T-cell (primary cell): ENCODE measurements around the gene PRELP. TPM values are rescaled to one million over a fixed set of nuclear protein-coding genes. Genes with fewer than 3 reads are reported as not detected.

Experiments used
- ATAC-seq, 4 experiments: fragments of 200-7000 bp in 3 of 4; fragments of 150-1000 bp in 1 of 4; cut with Tn5 transposase; replicated peaks in 1 of 4; 1 replicate in 3 of 4; 2 replicates in 1 of 4; pipeline ENCODE4 v1.10.0; 2021; ENCODE audit warnings: moderate library complexity in 3 of 4, mild to moderate bottlenecking in 2 of 4, moderate number of reproducible peaks in 1 of 4
- CTCF ChIA-PET, 2 donors: fragments of 300-600 bp; sonication (Branson Sonifier 250); formaldehyde crosslinking; loops; one replicate each; lab custom pipeline; 2022; ENCODE audit warnings: antibody characterized with exemption in 2 of 2; lab: Charles Lee
- POLR2A ChIA-PET, 2 donors: fragments of 300-600 bp; sonication (Branson Sonifier 250); formaldehyde crosslinking; loops; one replicate each; lab custom pipeline; 2022; ENCODE audit warnings: antibody characterized with exemption in 2 of 2; lab: Charles Lee
- DNase-seq, 35 experiments: peaks; one replicate each; pipeline versions ENCODE4 v3.0.0 to v3.0.0-alpha.2; 2013 to 2023
- H3K27ac ChIP-seq: one replicate; pipeline ENCODE4 v1.5.1; 2013; ENCODE audit warnings: low read length
- H3K27me3 ChIP-seq, 2 experiments: replicated peaks in 1 of 2; 1 replicate in 1 of 2; 2 replicates in 1 of 2; pipeline versions ENCODE4 v1.6.1 to v1.7.0; 2013; ENCODE audit warnings: low read length in 1 of 2, mixed read lengths in 1 of 2; ENCODE audit not compliant: control insufficient read depth in 2 of 2, insufficient read depth in 2 of 2; ENCODE audit errors: extremely low read depth in 1 of 2
- H3K36me3 ChIP-seq, 2 donors: 1 replicate in 1 of 2; 2 replicates in 1 of 2; pipeline versions ENCODE4 v1.6.1 to v1.7.0; 2013; ENCODE audit warnings: low read length in 1 of 2; ENCODE audit not compliant: control insufficient read depth in 2 of 2, insufficient read depth in 1 of 2; ENCODE audit errors: extremely low read depth in 1 of 2
- H3K4me1 ChIP-seq, 2 experiments: 1 replicate in 1 of 2; 2 replicates in 1 of 2; pipeline versions ENCODE4 v1.6.1 to v1.7.0; 2013; ENCODE audit warnings: low read length in 2 of 2, mixed read lengths in 1 of 2; ENCODE audit not compliant: insufficient read depth in 2 of 2, control insufficient read depth in 1 of 2; ENCODE audit errors: extremely low read depth in 1 of 2
- H3K4me3 ChIP-seq, 2 donors: 1 replicate in 1 of 2; 2 replicates in 1 of 2; pipeline versions ENCODE4 v1.5.1 to v1.7.0; 2013; ENCODE audit warnings: mild to moderate bottlenecking in 2 of 2, low read length in 1 of 2, moderate library complexity in 1 of 2; ENCODE audit not compliant: control insufficient read depth in 1 of 2; ENCODE audit errors: extremely low read depth in 1 of 2
- H3K9me3 ChIP-seq: 2 replicates; pipeline ENCODE4 v1.7.0; 2013
- H3K27ac Mint-ChIP-seq, 2 donors: one replicate each; pipeline ENCODE4 v1.8.0; 2020 to 2021; ENCODE audit warnings: mild to moderate bottlenecking in 2 of 2, mixed read lengths in 2 of 2
- H3K27me3 Mint-ChIP-seq, 2 donors: one replicate each; pipeline ENCODE4 v1.8.0; 2021 to 2022; ENCODE audit warnings: mixed read lengths in 2 of 2
- H3K36me3 Mint-ChIP-seq: one replicate; pipeline ENCODE4 v1.8.0; 2021; ENCODE audit warnings: mixed read lengths
- H3K4me1 Mint-ChIP-seq, 3 donors: one replicate each; pipeline ENCODE4 v1.8.0; 2020 to 2022; ENCODE audit warnings: mixed read lengths in 3 of 3, mild to moderate bottlenecking in 1 of 3
- H3K4me3 Mint-ChIP-seq, 3 donors: one replicate each; pipeline ENCODE4 v1.8.0; 2020 to 2022; ENCODE audit warnings: mild to moderate bottlenecking in 3 of 3, mixed read lengths in 3 of 3, moderate library complexity in 3 of 3
- H3K9me3 Mint-ChIP-seq, 3 donors: one replicate each; pipeline ENCODE4 v1.8.0; 2020 to 2022; ENCODE audit warnings: mixed read lengths in 3 of 3
- WGBS: methylation state at CpG from one replicate; pipeline ENCODE4 v1.1.5; 2013; ENCODE audit warnings: missing lambda C conversion rate; ENCODE audit not compliant: insufficient coverage; 5-methylcytosine and 5-hydroxymethylcytosine counted together
- total RNA-seq, 35 experiments: library from RNA in 6 of 35; stranded (reverse) in 6 of 35; fragments of 120-200 nt in 1 of 35; gene quantifications; one replicate each; pipeline versions ENCODE4 v1.2.1 to v1.2.4 and lab custom pipeline; 2013 to 2026

The PRELP gene
- total RNA-seq, 5 donors from 2014 or later (not counting 1 experiment from before 2014, with no cell fraction given): 0.13 to 0.18 (median 0.13) TPM; not detected in 2

DNA sequence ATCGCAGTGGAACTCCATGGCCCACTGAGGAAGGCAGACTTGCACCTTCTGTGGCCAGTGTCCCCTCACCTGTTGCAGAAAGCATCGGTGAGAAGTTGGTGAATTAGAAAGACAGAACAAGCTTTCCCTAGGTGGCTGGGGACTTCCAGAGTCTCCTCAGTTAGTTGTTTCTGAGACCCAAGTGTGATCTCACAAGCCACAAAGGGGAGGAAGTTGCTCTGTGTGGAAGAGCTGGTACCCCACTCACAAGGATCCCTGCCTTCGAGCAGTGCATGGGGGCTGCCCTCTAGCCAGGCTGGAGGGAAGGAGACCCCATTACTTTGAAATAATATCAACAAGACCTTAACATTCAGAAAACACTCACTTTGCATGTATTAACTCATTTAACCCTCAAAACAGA lies 2.1 kb downstream of the PRELP start:
- H3K9me3 Mint-ChIP-seq: no peaks in the 10 kb centered on the region
- no peak overlapping the region for H3K4me3 ChIP-seq
- H3K27ac ChIP-seq: no peak overlapping the region
- H3K4me1 ChIP-seq: peaks cover 0 to 6% of the 10 kb centered on the region in 2 experiments
- ChIA-PET CTCF (no interaction called here), POLR2A (no interaction called here)
- no peak overlapping the region for H3K27ac Mint-ChIP-seq
- H3K27me3 ChIP-seq: peaks cover 0 to 25% of the 10 kb centered on the region in 2 experiments
- ATAC-seq (peak in 1 of 4 experiments; percentile 32), DNase-seq (no peak)
- WGBS: 50% methylated on average over 2 of the region's 3 CpGs
- H3K36me3 Mint-ChIP-seq: no peaks in the 10 kb centered on the region
- no peaks in the 10 kb centered on the region for H3K9me3 ChIP-seq
- H3K27me3 Mint-ChIP-seq: peaks cover 14 to 18% of the 10 kb centered on the region in 2 donors
- no peaks in the 10 kb centered on the region for H3K36me3 ChIP-seq
- H3K4me1 Mint-ChIP-seq: peaks cover 5 to 11% (median 7%) of the 10 kb centered on the region in 3 donors
- no peak overlapping the region for H3K4me3 Mint-ChIP-seq

DNA sequence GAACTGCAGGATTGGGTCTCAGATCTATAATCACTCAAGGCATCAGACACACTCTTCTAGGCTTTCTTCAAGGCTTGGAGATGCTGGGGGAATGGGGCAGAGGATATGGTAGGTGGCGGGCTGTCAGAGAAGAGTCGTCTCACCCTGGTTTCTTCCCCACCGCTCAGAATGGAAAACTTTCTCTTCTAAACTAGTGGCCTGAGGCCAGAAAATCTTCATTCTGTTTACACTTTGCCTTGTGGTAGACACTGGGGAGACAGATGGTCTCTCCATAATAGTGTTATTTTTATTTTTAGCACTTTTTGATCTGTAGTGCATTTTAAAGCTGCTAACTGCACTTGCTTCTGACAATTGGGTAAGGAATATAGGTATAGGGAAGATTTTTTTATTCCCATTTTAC lies 2.6 kb downstream of the PRELP start:
- CTCF ChIA-PET: no interaction called here
- Mint-ChIP-seq H3K27me3 (peaks cover 12 to 18% of the 10 kb centered on the region in 2 donors), H3K9me3 (no peaks in the 10 kb centered on the region), H3K36me3 (no peaks in the 10 kb centered on the region), H3K4me3 (no peak overlapping the region), H3K4me1 (peaks cover 5 to 11% (median 7%) of the 10 kb centered on the region in 3 donors), H3K27ac (no peak overlapping the region)
- H3K27me3 ChIP-seq: peaks cover 0 to 25% of the 10 kb centered on the region in 2 experiments
- H3K9me3 ChIP-seq: no peaks in the 10 kb centered on the region
- H3K36me3 ChIP-seq: no peaks in the 10 kb centered on the region
- ATAC-seq (no peak), DNase-seq (no peak)
- no peak overlapping the region for H3K4me3 ChIP-seq
- POLR2A ChIA-PET: no interaction called here
- peaks cover 0 to 6% of the 10 kb centered on the region in 2 experiments for H3K4me1 ChIP-seq
- WGBS: no CpG with 5 or more reads among the region's 3 CpGs
- H3K27ac ChIP-seq: no peak overlapping the region

DNA sequence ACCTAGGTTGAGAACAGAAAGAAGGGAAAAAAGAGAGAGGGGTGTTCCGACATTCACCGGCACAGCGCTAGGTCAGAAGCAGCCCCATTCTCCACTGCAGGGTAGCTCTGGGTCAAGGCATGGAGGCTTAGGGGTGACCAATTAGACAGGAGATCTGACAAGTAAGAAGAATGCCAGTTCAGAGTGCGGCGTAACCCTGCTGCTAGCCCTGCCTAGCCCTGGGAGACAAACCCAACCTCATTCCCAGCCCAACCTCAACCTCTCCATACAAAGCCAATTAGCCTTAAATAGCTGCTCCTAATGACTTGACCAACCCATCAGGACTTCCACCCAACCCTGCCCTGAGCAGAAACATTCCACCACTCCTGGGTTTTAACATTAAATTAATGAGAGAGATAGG lies 3.4 kb downstream of the PRELP start:
- peaks cover 0 to 21% of the 10 kb centered on the region in 2 experiments for H3K27me3 ChIP-seq
- WGBS: 89% methylated on average over 5 of the region's 5 CpGs
- no peak for ATAC-seq
- H3K36me3 ChIP-seq: no peaks in the 10 kb centered on the region
- Mint-ChIP-seq H3K36me3 (no peaks in the 10 kb centered on the region), H3K4me3 (no peak overlapping the region), H3K4me1 (peaks cover 5 to 11% (median 7%) of the 10 kb centered on the region in 3 donors), H3K27me3 (peaks cover 7 to 13% of the 10 kb centered on the region in 2 donors), H3K9me3 (no peaks in the 10 kb centered on the region), H3K27ac (no peak overlapping the region)
- ChIA-PET CTCF (interaction anchor here (0.6 to 0.7 kb wide), 2 partner anchors 134 to 1944 kb away, joined by 3 to 9 read pairs; no protein-coding TSS in a partner anchor), POLR2A (no interaction called here)
- no peak for DNase-seq
- H3K9me3 ChIP-seq: no peaks in the 10 kb centered on the region
- no peak overlapping the region for H3K27ac ChIP-seq
- no peak overlapping the region for H3K4me3 ChIP-seq
- H3K4me1 ChIP-seq: peaks cover 0 to 6% of the 10 kb centered on the region in 2 experiments

DNA sequence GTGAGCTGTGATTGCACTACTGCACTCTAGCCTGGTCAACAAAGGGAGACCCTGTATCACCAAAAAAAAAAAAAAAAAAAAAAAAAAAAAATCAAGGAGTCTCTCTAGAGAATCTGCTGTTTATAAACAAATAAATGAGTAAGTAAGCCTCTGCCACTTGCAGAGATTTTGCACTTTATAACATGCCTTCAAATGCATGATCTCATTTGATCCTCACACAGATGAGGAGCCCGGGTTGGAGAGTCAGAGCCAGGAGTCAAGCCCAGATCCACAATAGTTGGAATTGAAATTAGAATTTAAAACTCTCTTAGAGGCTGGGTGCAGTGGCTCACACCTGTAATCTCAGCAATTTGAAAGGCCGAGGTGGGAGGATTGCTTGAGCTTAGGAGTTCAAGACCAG lies 4.0 kb downstream of the PRELP start:
- H3K36me3 Mint-ChIP-seq: no peaks in the 10 kb centered on the region
- Histone ChIP-seq H3K27me3 (peaks cover 0 to 17% of the 10 kb centered on the region in 2 experiments), H3K27ac (no peak overlapping the region), H3K9me3 (no peaks in the 10 kb centered on the region), H3K4me3 (no peak overlapping the region), H3K4me1 (peaks cover 0 to 6% of the 10 kb centered on the region in 2 experiments), H3K36me3 (no peaks in the 10 kb centered on the region)
- H3K27ac Mint-ChIP-seq: no peak overlapping the region
- peaks cover 5 to 11% (median 7%) of the 10 kb centered on the region in 3 donors for H3K4me1 Mint-ChIP-seq
- WGBS: 100% methylated on average over 1 of the region's 2 CpGs
- ATAC-seq (no peak), DNase-seq (no peak)
- no peaks in the 10 kb centered on the region for H3K9me3 Mint-ChIP-seq
- peaks cover 7 to 10% of the 10 kb centered on the region in 2 donors for H3K27me3 Mint-ChIP-seq
- CTCF ChIA-PET: interaction anchor here in 1 of 2 donors (0.6 kb wide), 1 partner anchor 1945 kb away, joined by 9 read pairs; no protein-coding TSS in a partner anchor
- H3K4me3 Mint-ChIP-seq: no peak overlapping the region
- POLR2A ChIA-PET: no interaction called here

- no peaks in the 10 kb centered on the region for H3K9me3 Mint-ChIP-seq
- H3K4me3 Mint-ChIP-seq: no peak overlapping the region
- ATAC-seq (no peak), DNase-seq (no peak)
- POLR2A ChIA-PET: no interaction called here
- H3K9me3 ChIP-seq: no peaks in the 10 kb centered on the region
- H3K4me1 Mint-ChIP-seq: peaks cover 5 to 11% (median 7%) of the 10 kb centered on the region in 3 donors
- peaks cover 0 to 16% of the 10 kb centered on the region in 2 experiments for H3K27me3 ChIP-seq
- CTCF ChIA-PET: interaction anchor here in 1 of 2 donors (1.9 kb wide), 1 partner anchor 213 kb away, joined by 6 read pairs; no protein-coding TSS in a partner anchor
- no peaks in the 10 kb centered on the region for H3K36me3 Mint-ChIP-seq
- peaks cover 0 to 6% of the 10 kb centered on the region in 2 experiments for H3K4me1 ChIP-seq
- 67% methylated on average over 2 of the region's 2 CpGs for WGBS
- H3K4me3 ChIP-seq: no peak overlapping the region
- peaks cover 7 to 9% of the 10 kb centered on the region in 2 donors for H3K27me3 Mint-ChIP-seq
- no peak overlapping the region for H3K27ac Mint-ChIP-seq
- H3K27ac ChIP-seq: no peak overlapping the region
- no peaks in the 10 kb centered on the region for H3K36me3 ChIP-seq
These were observed 4.5 kb downstream of the PRELP start for GRCh38 chr1:203480084-203480483.

GRCh38 chr1:203480525-203481084 lies 5.0 kb downstream of the PRELP start:
- ATAC-seq: peak in 3 of 4 experiments; percentile 55 to 73 (median 63)
- CTCF ChIA-PET: interaction anchor here in 1 of 2 donors (1.9 kb wide), 1 partner anchor 213 kb away, joined by 6 read pairs; no protein-coding TSS in a partner anchor

More at GRCh38 chr1:203480525-203481084, 5.0 kb downstream of the PRELP start:
- no peaks in the 10 kb centered on the region for H3K9me3 ChIP-seq
- POLR2A ChIA-PET: interaction anchor here in 1 of 2 donors (0.5 kb wide), 1 partner anchor 459 kb away, joined by 3 read pairs; no protein-coding TSS in a partner anchor
- 43% methylated on average over 3 of the region's 6 CpGs for WGBS
- no peaks in the 10 kb centered on the region for H3K36me3 Mint-ChIP-seq
- H3K4me1 Mint-ChIP-seq: peaks cover 5 to 11% (median 7%) of the 10 kb centered on the region in 3 donors
- H3K36me3 ChIP-seq: no peaks in the 10 kb centered on the region
- no peak overlapping the region for H3K27ac Mint-ChIP-seq
- H3K4me1 ChIP-seq: peaks cover 0 to 6% of the 10 kb centered on the region in 2 experiments
- peaks cover 6 to 7% of the 10 kb centered on the region in 2 donors for H3K27me3 Mint-ChIP-seq
- DNase-seq: peak in 24 of 35 experiments; percentile 9 to 59 (median 31)
- H3K9me3 Mint-ChIP-seq: no peaks in the 10 kb centered on the region
- H3K27ac ChIP-seq: no peak overlapping the region
- no peak overlapping the region for H3K4me3 ChIP-seq
- peaks cover 0 to 15% of the 10 kb centered on the region in 2 experiments for H3K27me3 ChIP-seq
- H3K4me3 Mint-ChIP-seq: no peak overlapping the region
